A549 treated with dexamethasone at 1 μM for 4 hours (cell line): ENCODE data around the gene FATE1. TPM values are rescaled to one million over a fixed set of nuclear protein-coding genes. Genes with fewer than 3 reads are reported as not detected.

Experiments used
- total RNA-seq: library from RNA; stranded (reverse); fragments of 200-300 nt; extraction: Qiagen RNA extraction; gene quantifications from 5 replicates; pipeline ENCODE4 v1.2.3, GENCODE V29; 2022

The FATE1 gene, protein sequence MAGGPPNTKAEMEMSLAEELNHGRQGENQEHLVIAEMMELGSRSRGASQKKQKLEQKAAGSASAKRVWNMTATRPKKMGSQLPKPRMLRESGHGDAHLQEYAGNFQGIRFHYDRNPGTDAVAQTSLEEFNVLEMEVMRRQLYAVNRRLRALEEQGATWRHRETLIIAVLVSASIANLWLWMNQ
- total RNA-seq, result not detected in 5 replicates

DNA sequence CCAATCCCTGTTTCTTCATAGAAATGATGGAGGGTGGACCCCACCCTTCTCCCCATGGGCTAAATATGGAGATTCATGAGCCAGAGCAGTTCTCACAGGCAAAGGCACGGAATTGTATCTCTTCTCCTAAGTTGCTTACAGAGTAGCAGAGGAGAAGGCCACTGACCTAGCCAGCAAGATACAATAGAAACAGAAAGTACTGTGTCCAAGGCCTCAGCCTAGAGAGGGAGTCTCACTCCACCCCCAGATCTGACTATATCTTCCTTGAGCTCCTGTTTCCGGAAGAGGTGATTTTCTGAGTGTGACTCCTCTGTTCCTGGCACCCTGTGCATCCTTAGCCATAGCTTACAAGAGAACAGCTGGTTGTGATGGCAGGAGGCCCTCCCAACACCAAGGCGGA lies at the start of gene FATE1:
TSS of gene FATE1 (plus strand) at position 284 of the 400 bp plus-strand sequence. CDS start at position 369, 85 bp downstream.

DNA sequence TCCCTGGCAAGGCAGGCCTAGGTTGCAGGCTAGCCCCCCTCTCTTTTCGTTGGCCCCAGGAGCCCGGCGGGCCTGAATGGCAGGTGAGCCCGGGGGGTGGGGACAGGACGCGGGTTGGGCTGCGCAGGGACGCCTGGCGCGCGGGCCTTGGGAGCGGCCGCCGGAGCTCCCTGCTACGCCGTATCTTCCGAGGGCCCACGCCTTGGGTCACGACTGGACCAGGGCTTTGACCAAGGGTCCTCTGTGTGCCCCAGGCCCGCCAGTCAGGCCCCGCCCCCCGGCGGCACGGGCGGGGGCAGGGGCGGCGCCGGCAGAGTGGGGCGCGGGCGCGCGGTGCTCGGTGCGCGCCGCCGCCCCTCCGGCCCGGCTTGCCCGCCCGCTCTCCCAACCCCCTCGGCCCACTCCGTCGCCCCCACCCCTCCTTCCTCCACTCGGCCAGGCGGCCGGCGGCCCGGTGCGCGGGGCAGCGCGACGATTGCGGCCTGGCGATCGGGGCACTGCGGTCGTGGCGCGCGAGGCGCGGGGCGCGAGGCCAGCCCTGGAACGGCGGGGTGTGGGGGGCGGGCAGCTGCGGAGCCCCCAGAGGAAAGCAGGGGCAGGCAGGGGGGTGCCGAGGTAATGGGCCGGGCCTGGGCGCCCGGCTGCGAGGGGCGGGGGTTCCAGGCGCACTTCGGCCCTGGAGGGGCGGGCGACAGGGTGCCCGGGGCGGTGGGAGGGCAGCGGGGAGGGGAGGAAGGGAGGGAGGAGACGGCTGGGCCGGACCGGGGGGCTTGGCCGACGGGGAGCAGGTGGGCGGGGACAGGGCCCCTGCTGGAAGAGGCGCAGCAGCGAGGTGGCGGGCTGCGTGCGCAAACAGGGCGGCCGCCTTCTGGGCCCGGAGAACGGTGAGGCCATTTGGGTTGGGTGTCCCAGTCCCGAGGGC lies 20.9 kb upstream of the FATE1 start, which contains the start of gene PRRG3:
TSS of gene PRRG3 (plus strand) at position 798 of the 922 bp plus-strand sequence. CDS start 3,357 bp downstream, outside the sequence.

DNA sequence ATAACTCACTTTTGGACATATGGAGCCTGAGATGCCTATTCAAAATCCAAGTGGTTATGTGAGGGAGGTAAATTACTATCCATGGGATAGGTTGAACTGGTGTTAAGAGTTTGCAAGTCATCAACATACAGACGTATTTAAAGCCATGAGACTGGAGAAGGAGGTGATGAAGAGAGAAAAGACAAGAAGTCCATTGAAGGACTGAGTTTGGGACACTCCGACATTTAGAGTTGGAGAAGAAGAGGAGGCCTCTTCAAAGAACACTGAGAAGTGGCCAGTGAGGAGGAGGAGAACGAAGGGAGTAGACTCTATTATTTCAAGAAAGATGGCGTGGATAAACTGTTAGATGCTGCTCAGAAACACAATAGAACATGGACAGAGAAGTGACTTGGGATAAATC lies 18.6 kb downstream of the FATE1 start, which contains the start of gene CNGA2:
TSS of gene CNGA2 (plus strand) at position 301 of the 400 bp plus-strand sequence. CDS start 3,738 bp downstream, outside the sequence.

Other genes with a start within 250 kb of the FATE1 start
- 0.02 to 0.07 TPM in 2 of 5 replicates, not detected in the others for gene PASD1, start 152.4 kb upstream of the FATE1 start, total RNA-seq
- gene PRRG3, start 20.6 kb upstream of the FATE1 start, total RNA-seq, result not detected in 5 replicates
- gene CNGA2, start 18.7 kb downstream of the FATE1 start, total RNA-seq, result not detected in 5 replicates
- gene MAGEA4, start 196.9 kb downstream of the FATE1 start, total RNA-seq, result not detected in 5 replicates